ENCODE data around the gene URB1. TPM values are rescaled to one million over a fixed set of nuclear protein-coding genes. Genes with fewer than 3 reads are reported as not detected.

Gene URB1
- total and polyA plus RNA-seq, 2 of the 8 experiments (the other 6 are each of a cell fraction or from before 2014, with no cell fraction given), result 8.1 to 28.9 TPM

GRCh38 chr21:32413015-32413504 lies 20.2 kb upstream of the URB1 start (continued):
- no peak for TF ChIP-seq CTBP2 (IDR thresholded peaks at IDR 0.05; ENCODE audit: borderline replicate concordance, insufficient read depth, insufficient read length, low read length)
- TF ChIP-seq EP300 (IDR thresholded peaks at IDR 0.05; ENCODE audit: borderline replicate concordance in 1 of 2, low read depth in 2 of 2, low read length in 2 of 2), result no peak
- TF ChIP-seq SRF (IDR thresholded peaks at IDR 0.05; ENCODE audit: low read depth, low read length), result no peak
- TF ChIP-seq KDM1A (IDR thresholded peaks at IDR 0.05; ENCODE audit: borderline replicate concordance, low read length), result no peak
- no peak for TF ChIP-seq GABPA (IDR thresholded peaks at IDR 0.05; ENCODE audit: borderline replicate concordance, insufficient read depth, low read length)
- TF ChIP-seq E2F6 (IDR thresholded peaks at IDR 0.05), result peak; percentile 64
- no peak for TF ChIP-seq RNF2 (IDR thresholded peaks at IDR 0.05; ENCODE audit: borderline replicate concordance, low read depth, low read length, missing control alignments, poor library complexity, severe bottlenecking)
- TF ChIP-seq RBBP5 (IDR thresholded peaks at IDR 0.05; ENCODE audit: borderline replicate concordance, low read depth, low read length), result no peak
- TF ChIP-seq GTF2F1 (IDR thresholded peaks at IDR 0.05; ENCODE audit: borderline replicate concordance, low read depth, low read length), result no peak
- TF ChIP-seq ZNF274 (IDR thresholded peaks at IDR 0.05; ENCODE audit: borderline replicate concordance, extremely low read depth, low read length), result no peak
- no peak for TF ChIP-seq EGR1 (IDR thresholded peaks at IDR 0.05; ENCODE audit: borderline replicate concordance, low read depth, low read length)
- no peak for TF ChIP-seq SIRT6 (IDR thresholded peaks at IDR 0.05; ENCODE audit: low read length)
- TF ChIP-seq TAF1 (IDR thresholded peaks at IDR 0.05; ENCODE audit: low read depth, low read length), result no peak
- TF ChIP-seq ASH2L (IDR thresholded peaks at IDR 0.05; ENCODE audit: low read length), result no peak
- no peak for TF ChIP-seq POLR2AphosphoS5 (IDR thresholded peaks at IDR 0.05; ENCODE audit: low read depth, low read length)
- no peak; a peak in 1 of 4 replicates for TF ChIP-seq HDAC2 (IDR thresholded peaks at IDR 0.05; ENCODE audit: borderline replicate concordance in 1 of 2, low read depth in 2 of 2, low read length in 2 of 2)
- TF ChIP-seq SP4 (IDR thresholded peaks at IDR 0.05; ENCODE audit: low read length), result no peak
- no peak for TF ChIP-seq RFX5 (IDR thresholded peaks at IDR 0.05; ENCODE audit: borderline replicate concordance, low read depth, low read length)
- TF ChIP-seq TEAD4 (IDR thresholded peaks at IDR 0.05; ENCODE audit: low read depth, low read length), result no peak
- no peak for TF ChIP-seq SIX5 (IDR thresholded peaks at IDR 0.05; ENCODE audit: low read depth, low read length)
- peak; percentile 72 for TF ChIP-seq EZH2 (IDR thresholded peaks at IDR 0.05; ENCODE audit: low read depth, low read length, severe bottlenecking)
- peak; percentile 65 for TF ChIP-seq SUZ12 (IDR thresholded peaks at IDR 0.05; ENCODE audit: low read length)
- TF ChIP-seq POU5F1 (IDR thresholded peaks at IDR 0.05; ENCODE audit: low read depth, low read length), result no peak
- TF ChIP-seq HDAC6 (IDR thresholded peaks at IDR 0.05; ENCODE audit: low read depth, low read length), result no peak
- TF ChIP-seq CHD2 (IDR thresholded peaks at IDR 0.05; ENCODE audit: low read length), result no peak
